Esophagus muscularis mucosa (tissue), 4 donors: ENCODE results near the gene ERAP2.

Source experiments
- CTCF ChIP-seq, 3 experiments: fragments of 200-600 bp in 2 of 3; fragments of 450-650 bp in 1 of 3; sonication (generic) in 2 of 3; IDR thresholded peaks; one replicate each; pipeline ENCODE4 v1.5.1; 2017 to 2019; ENCODE audit warnings: antibody characterized with exemption in 3 of 3, mild to moderate bottlenecking in 2 of 3, moderate library complexity in 1 of 3
- EP300 ChIP-seq: sonication (generic); formaldehyde crosslinking; IDR thresholded peaks from one replicate; pipeline ENCODE4 v1.6.1; 2017; ENCODE audit warnings: antibody characterized with exemption
- POLR2A ChIP-seq: fragments of 450-650 bp; IDR thresholded peaks from one replicate; pipeline ENCODE4 v1.6.1; 2017; ENCODE audit warnings: antibody characterized with exemption, moderate library complexity, mild to moderate bottlenecking, low read depth
- POLR2AphosphoS5 ChIP-seq, 2 donors: sonication (generic); formaldehyde crosslinking; IDR thresholded peaks; one replicate each; pipeline ENCODE4 v1.6.1; 2017; ENCODE audit warnings: antibody characterized with exemption in 2 of 2

GRCh38 chr5:96881511-96882115 lies 5.3 kb downstream of the ERAP2 start:
- TF ChIP-seq POLR2AphosphoS5 (IDR thresholded peaks at IDR 0.05) (no peak), EP300 (no peak), POLR2A (no peak), CTCF (IDR thresholded peaks at IDR 0.05) (no peak)
